Stimulated activated CD4-positive, alpha-beta T cell treated with anti-CD3 and anti-CD28 coated beads, Interleukin-4, amount 100 ng/mL, for 48 hours (primary cell): ENCODE measurements around the gene JSRP1.

Source experiments
- DNase-seq, 2 donors: peaks; one replicate each; pipeline ENCODE4 v3.0.0-alpha.2; 2020; ENCODE audit warnings: low read depth in 2 of 2

The JSRP1 gene

DNA sequence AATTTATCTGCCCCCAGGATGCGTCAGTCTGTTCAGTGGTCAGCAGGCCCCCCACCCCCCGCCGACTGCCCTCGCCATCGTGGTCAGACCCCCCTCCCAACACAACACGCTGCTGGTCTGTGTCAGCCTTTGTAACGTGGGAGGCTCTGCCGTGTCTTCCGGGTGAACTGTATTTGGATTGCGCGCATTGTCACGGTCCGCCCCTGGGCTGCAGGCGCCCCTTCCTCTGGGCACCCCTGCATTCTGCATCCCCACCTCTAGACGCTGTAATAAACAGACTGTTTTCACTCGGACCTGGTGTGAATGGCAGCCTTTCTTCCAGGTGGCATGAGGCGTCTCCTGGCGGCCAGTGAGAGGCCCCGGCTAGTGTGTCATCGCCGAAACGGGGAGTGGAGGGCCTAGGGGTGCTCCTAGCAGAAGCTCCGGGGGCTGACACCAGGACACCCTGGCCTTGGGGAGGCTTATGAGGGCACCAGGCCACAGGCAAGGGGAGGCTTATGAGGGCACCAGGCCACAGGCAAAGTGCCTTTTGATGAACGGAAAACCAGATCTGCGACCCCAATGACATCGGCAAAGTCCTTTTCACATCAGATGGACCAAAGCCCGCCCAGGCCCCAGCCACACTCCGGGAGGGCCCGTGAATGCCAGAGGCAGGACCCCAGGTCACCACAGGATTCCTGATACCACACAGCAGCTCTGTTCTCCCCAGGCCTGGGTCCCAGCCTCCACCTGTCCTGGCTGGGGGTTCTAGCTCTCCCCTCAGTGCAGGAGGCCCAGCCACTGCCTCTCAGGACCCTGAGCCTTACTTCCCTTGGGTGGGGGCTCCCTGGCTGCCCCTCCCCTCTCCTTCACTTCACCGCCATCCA is 23.7 kb downstream of the JSRP1 start:
- no peak for DNase-seq

DNA sequence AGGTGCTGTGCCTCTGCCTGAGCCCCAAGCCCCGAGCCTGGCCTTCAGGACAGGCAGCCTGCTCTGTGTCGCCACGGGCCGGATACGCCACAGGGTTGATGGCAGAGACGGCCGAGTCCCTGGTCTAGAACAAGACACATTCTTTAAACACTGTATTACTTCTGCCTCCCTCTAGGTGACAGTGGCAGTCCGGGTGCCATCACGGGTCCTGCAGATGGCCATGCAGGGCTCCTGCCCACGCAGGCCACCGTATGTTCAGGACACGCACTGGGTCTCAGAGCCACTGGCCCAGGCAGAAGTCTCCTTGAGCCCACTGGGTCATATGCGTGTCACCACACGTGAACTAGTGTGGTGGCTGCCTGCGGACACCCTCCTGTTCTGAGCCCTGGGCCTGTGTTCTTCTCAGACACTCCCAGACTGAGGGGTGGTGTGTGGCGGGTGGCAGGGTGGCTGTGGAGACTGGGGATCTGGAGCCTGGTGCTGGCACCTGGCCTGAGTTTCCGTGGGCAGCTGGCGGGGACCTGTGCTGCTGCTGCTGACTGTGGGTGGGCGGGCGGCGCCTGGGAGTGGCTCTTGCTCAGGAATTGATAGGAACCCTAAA is 24.5 kb downstream of the JSRP1 start:
- DNase-seq: no peak

DNA sequence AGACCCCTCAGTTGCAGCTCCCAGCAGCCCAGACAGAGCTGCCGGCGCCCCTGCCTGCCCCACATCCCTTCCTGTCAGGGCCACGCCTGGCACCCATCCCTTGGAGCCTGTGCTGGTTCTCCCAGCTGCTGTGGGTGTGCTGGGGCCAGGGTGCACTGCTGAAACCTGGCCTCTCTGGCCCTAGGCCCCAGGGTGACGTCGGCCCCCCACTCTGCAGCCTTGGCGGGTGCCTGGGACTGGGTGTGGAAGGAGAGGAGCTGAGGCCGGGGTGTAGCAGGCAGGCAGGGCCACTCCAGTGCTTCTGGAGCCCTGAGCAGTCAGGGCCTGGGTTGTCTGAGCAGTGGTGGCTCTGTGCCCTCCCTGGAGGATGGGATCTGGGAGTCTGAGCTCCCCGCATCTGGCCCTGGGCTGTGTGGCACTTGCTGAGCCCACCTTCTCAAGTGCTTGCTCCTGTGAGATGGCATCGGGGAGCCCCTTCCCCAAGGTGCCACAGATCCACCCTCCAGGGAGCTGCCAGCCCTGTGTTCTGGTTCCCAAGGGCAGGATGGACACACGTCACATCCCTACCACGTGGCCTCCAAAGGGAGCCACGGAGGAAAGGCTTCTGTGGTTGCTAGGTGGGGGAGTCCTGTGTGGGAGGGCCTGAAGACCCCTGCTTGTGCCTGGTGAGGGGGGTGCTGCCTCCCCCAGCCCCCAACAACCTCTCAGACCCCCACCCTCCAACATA is 25.2 kb downstream of the JSRP1 start:
- no peak for DNase-seq

DNA sequence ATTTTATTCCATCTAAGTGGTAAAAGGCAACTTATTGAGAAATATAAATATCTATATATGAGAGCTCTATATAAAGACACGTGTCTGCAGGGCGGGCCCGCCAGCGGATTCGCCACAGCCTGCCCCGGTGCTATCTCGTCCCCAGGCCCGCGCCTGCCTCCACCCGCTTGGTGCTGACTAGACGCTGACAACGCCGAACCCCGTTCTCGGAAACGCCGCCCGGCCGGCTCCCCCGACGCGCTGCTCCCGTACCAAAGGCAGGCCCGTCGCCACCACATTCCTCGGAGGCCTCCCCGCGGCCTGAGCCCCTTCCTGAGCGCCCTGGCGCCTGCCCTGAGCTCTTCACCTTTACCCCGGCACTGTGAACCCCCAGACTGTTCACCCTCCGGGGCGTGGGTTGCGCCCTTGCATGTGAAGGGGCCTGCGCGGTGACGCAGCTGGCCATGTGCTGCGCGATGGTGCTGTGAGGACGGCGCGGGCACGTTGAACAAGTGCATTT is 26.1 kb downstream of the JSRP1 start:
- no peak for DNase-seq

DNA sequence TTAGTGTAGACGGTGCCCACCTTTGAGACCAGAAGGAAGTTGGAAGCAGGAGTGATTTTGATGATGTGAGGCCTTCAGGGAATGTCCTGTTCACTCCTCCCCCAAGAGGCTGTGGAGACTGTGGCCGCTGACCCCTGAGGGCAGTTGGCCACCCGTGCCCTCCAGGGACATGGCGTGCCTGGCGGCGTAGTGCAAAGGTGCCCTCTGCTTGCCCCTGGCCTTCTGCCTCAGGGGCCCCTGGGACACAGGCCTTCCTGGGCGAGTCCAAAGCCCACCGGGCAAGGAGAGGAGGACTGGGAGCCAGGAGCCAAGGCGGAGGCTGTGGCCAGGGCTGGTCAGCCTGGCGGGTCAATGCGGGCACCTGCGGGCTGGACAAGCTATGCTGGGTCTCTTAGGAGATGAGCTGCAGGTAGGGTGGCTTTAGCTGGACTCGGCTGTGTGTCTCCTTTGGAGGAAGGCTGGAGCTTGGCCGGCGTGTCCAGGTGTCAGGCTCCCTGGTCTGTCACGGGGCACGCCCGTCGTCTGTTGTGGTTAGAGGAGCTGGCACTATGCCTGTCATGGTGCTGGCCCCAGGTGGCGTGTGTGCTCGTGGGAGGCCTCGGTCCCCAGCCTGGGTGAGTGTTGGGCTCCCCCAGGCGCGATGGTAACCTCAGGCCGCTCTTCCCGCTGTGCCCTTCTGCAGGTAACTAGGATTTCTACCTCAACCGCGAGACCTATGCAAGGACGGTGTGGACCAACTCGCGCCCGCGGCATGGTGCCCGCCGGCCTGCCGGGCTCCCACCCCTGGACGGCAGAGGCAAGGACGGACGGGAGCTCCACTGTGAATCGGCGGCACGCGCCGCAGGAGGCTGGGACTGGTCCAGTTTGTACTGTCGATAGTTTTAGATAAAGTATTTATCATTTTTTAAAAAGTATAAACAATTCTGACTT is 26.8 kb downstream of the JSRP1 start:
- no peak for DNase-seq

DNA sequence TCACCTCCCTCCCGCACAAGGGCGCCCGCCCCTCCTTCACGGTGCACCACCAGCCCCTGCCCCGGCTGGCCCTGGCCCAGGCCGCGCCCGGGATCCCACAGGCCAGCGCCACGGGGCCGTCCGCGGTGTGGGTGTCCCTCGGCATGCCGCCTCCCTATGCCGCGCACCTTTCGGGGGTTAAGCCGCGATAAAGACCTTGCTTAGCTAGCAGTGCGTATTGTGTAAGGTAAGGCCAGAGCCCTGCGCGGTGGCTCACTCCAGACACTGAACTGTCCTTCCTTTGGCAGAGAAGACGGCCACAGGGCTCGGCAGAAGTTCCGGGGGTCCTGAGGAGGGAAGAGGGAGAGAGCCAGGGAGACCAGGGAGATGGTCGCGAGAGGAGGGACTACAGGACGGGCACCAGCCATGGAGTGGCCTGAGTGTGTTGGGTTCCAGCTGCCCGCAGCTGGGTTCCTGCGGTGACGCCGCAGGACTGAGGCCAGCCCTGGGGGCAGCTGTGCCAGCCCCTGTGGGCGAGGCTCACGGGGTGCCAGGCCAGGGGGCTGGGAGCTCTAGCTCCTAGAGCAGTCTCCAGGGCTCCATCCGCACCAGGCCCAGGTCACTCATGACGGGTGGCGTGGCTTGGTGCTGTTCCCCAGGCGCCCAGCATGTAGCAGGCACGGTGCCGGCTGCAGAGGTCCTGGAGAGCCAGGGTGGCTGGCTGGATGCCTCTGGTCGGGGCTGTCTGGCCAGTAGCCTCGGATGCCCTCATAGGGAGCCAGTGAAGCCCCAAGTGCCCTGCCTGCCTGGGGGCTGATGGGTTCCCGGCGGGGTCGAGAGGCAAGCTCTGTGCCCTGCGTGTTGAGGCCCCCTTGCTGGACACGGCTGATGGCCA is 27.8 kb downstream of the JSRP1 start:
- no peak for DNase-seq

DNA sequence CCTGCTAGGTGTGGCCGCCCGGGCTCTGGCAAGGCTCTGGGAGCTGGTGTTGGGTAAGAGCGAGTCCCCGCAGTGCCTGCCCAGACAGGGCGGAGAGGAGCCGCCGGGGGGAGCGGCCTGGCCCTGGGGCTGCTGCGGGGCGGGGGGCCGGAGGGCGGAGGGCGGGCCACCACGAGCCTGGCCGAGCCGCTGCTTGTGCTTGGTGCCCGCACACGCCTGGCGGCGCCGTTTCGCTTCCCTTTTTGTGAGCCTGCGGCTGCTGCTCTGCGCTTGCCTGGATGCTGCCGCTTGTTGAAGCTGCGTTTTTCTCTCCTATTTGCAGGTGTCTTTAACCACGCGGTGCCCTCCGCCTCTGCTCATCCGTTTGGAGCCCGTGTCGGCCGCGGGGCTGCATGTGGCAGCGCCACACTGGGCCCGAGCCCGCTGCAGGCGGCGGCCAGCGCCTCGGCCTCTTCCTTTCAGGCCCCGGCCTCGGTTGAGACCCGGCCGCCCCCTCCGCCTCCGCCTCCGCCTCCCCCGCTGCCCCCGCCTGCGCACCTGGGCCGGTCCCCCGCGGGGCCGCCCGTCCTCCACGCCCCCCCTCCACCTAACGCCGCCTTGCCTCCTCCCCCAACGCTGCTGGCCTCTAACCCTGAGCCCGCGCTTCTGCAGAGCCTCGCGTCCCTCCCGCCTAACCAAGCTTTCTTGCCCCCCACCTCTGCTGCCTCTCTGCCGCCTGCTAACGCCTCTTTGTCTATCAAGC is 28.6 kb downstream of the JSRP1 start:
- DNase-seq: no peak

DNA sequence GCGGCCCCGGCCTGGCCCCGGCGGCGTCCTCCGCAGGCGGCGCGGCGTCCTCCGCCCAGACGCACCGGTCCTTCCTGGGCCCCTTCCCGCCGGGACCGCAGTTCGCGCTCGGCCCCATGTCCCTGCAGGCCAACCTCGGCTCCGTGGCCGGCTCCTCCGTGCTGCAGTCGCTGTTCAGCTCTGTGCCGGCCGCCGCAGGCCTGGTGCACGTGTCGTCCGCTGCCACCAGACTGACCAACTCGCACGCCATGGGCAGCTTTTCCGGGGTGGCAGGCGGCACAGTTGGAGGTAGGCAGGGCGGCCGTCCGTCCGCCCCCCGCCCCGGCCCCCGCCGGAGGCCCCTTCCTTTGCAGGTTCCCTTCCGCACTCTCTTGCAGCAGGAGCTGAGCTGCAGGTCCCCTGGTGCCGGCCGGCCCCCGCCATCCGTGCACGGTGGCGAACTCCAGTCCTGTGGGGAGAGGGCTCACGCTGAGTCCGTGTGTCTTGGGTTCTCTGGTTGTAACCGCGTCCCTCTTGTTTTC is 29.3 kb downstream of the JSRP1 start:
- no peak for DNase-seq

DNA sequence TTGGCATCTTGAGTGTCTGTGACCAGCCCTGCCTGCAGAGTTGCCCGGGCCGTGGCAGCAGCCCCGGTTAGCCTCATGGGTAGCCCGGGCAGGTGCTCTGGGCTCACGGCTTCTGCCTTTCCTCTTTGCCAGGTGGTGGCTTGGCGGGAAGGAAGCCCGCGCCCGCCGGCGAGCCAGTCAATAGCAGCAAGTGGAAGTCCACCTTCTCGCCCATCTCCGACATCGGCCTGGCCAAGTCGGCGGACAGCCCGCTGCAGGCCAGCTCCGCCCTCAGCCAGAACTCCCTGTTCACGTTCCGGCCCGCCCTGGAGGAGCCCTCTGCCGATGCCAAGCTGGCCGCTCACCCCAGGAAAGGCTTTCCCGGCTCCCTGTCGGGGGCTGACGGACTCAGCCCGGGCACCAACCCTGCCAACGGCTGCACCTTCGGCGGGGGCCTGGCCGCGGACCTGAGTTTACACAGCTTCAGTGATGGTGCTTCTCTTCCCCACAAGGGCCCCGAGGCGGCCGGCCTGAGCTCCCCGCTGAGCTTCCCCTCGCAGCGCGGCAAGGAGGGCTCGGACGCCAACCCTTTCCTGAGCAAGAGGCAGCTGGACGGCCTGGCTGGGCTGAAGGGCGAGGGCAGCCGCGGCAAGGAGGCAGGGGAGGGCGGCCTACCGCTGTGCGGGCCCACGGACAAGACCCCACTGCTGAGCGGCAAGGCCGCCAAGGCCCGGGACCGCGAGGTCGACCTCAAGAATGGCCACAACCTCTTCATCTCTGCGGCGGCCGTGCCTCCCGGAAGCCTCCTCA is 30.0 kb downstream of the JSRP1 start:
- DNase-seq: no peak

DNA sequence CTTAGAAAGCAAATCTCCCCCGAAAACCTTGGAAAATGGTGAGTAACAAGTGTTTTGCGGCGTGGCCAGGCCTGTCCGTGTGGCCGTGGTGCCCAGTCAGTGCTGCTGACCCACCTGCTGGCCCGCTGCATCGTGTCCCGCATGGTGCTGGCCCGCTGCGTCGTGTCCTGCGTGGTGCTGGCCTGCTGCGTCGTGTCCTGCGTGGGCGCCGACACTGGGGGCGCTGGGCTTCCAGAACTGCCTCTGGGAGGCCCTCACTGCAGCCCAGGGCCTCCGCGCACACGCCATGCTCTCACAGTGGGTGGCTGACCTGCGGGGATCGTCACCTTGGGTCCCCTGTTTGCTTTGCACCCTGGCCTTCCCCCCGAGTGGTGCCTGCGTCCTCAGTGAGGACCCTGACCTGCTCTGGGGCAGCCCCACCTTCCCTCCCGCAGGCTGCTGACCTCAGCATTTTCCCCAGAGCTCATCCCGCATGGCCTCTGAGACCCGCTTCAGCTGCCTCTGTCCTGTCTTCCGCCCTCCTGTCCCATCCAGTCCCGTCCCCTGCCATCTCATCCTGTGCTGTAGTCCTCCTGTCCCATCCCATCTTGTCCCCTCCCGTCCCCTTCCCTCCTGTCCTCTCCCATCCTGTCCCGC is 30.7 kb downstream of the JSRP1 start:
- DNase-seq: no peak

DNA sequence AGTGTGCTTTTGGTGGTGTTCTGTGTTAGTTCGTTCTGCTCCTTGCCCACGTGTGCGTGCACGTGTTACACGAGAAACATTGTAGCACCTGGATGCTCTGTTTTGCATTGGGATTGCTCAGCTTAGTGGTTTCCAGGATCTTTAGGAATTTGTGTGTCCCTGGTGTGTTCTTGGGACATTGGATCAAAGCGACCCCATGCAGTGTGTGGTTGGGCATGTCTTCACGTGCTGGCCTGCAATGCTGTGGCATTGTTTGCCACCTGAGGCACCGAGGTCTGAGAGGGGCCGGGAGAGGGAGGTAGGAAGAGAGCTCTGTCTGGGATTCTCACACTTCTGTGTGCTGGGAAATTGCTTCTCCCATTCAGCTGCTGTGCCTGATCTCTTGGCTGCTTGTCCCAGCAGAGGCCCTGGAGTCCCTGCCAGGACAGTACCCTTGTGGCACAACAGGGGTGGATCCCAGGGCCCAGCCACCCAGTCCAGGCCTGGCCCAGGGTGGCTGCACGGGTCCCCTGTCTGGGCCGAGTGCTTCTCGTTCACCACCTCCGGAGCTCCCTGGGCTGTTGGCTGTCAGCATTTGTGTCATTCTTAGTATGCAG is 31.4 kb downstream of the JSRP1 start:
- no peak for DNase-seq

DNA sequence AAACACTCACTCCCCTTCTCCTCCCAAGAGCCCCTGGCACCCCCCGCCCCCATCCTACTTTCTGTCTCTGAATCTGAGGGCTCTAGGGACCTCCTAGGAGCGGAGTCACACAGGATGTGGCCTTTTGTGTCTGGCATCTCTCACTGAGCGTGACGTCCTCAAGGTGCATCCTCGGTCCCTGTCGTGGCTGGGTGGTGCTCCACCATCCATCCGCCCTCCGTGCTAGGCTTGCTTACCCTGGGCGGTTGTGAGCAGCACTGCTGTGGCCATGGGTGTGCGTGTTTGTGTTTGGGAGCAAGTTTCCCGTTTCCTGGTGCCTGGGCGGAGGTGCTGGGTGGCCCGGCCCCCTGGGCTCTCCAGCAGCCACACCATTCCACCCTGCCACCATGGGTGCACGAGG is 32.3 kb downstream of the JSRP1 start:
- no peak for DNase-seq

DNA sequence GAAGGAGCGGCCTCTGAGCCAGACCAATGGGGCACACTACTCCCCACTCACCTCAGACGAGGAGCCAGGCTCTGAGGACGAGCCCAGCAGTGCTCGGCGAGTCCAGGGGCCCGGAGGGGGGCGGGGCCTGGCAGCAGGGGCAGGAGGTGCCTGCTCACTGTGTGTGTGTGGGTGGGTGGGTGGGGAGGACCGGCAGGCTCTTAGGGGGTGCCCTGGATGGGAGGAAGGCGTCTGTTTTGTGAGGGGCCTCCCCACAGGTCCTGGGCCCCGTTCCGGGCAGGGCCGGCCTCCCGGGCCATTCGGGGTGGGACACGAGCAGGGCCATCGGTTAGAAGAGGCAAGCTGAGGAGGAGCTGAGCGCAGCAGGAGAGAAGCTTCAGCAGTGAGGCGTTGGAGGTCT is 32.8 kb downstream of the JSRP1 start:
- DNase-seq: no peak

DNA sequence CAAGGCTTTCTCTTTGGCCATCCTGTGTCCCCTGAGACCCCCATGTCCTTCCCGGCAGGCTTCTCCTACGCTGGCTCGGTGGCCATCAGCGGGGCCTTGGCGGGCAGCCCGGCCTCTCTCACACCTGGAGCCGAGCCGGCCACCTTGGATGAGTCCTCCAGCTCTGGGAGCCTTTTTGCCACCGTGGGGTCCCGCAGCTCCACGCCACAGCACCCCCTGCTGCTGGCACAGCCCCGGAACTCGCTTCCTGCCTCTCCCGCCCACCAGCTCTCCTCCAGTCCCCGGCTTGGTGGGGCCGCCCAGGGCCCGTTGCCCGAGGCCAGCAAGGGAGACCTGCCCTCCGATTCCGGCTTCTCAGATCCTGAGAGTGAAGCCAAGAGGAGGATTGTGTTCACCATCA is 34.3 kb downstream of the JSRP1 start:
- no peak for DNase-seq

DNA sequence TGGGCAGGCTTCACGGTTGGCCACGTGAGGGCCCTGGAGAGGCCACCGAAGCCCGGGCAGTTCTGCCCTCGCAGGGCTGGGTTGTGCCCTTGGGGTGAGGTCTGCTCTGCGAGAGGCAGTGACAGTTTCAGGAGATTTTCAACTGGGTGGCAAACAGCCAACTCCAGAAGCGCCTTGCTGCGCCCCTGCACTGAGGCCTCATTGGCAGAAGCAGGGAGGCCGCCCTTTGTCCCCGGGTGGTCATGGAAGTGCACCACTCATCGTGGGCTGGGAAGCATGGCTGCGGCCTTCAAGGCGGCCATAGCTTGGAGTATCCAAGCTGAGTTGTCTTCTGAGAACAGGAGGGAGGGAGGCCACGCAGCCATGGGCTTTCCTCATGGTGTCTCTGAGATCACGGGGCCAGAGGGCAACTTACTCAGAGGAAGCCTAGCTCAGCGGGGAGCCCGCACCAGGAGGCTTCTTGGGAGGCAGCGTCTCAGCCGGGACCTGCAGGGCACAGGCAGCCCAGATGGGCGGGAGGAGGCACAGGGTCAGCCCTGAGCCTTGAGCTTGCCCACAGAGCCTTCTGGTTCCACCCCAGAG is 34.9 kb downstream of the JSRP1 start:
- no peak for DNase-seq

DNA sequence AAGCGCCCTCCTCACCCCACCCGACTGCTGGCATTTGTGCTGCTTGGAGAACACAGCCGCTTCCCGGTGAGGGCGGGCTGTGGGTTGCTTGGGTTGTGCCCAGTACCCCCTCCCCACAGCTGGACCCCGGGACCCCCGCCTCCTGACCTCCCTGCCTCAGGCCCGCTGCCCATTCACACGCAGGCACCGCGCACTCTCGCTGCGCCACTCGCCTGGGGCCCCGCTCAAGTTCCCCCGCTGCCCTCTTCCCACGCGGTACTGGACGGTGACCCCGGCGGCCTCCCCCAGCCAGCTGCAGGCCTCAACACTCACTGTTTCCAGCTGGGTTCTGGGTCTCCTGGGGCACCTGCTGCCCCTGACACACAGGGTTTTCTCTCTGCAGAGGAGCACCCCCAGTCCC is 36.5 kb downstream of the JSRP1 start:
- DNase-seq: no peak

DNA sequence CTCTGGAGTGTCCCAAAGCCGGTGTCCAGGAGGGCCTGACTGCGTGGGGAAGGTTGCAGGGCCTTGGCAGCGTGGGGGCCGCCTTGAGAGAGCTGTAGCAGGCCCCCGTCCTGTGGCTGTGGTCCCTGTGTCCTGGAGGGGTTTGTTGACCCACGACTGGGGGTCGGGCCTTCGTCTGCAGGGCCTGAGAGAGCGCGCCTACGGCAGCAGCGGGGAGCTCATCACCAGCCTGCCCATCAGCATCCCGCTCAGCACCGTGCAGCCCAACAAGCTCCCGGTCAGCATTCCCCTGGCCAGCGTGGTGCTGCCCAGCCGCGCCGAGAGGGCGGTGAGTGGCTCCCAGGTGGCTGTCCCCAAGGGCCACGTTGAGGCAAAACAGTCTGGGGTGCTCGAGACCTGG is 38.6 kb downstream of the JSRP1 start:
- DNase-seq: no peak
